Fibroblast of pulmonary artery (primary cell): ENCODE results near the gene TNS1.

Experiments
- DNase-seq: peaks from one replicate; pipeline ENCODE4 v3.0.0-alpha.2; 2010; ENCODE audit warnings: low read depth
- H3K4me3 ChIP-seq: replicated peaks from 2 replicates; pipeline ENCODE4 v1.5.1; 2011; ENCODE audit warnings: low read depth, mild to moderate bottlenecking, control low read depth, low read length, moderate library complexity
- TF ChIP-seq, protein P1 (sequence below): IDR thresholded peaks from 2 replicates; pipeline ENCODE4 v1.5.1; 2011; ENCODE audit warnings: mild to moderate bottlenecking, control low read depth, low read length, inconsistent platforms; ENCODE audit errors: missing control alignments

TNS1 gene

GRCh38 chr2:218024871-218025270 lies 22.1 kb upstream of the TNS1 start:
- TF ChIP-seq, protein P1, sequence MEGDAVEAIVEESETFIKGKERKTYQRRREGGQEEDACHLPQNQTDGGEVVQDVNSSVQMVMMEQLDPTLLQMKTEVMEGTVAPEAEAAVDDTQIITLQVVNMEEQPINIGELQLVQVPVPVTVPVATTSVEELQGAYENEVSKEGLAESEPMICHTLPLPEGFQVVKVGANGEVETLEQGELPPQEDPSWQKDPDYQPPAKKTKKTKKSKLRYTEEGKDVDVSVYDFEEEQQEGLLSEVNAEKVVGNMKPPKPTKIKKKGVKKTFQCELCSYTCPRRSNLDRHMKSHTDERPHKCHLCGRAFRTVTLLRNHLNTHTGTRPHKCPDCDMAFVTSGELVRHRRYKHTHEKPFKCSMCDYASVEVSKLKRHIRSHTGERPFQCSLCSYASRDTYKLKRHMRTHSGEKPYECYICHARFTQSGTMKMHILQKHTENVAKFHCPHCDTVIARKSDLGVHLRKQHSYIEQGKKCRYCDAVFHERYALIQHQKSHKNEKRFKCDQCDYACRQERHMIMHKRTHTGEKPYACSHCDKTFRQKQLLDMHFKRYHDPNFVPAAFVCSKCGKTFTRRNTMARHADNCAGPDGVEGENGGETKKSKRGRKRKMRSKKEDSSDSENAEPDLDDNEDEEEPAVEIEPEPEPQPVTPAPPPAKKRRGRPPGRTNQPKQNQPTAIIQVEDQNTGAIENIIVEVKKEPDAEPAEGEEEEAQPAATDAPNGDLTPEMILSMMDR = no peak
- no peak overlapping the region for H3K4me3 ChIP-seq
- DNase-seq = no peak

GRCh38 chr2:218024336-218024735 lies 21.5 kb upstream of the TNS1 start:
- TF ChIP-seq, protein P1 = no peak
- no peak overlapping the region for H3K4me3 ChIP-seq
- no peak for DNase-seq

DNA sequence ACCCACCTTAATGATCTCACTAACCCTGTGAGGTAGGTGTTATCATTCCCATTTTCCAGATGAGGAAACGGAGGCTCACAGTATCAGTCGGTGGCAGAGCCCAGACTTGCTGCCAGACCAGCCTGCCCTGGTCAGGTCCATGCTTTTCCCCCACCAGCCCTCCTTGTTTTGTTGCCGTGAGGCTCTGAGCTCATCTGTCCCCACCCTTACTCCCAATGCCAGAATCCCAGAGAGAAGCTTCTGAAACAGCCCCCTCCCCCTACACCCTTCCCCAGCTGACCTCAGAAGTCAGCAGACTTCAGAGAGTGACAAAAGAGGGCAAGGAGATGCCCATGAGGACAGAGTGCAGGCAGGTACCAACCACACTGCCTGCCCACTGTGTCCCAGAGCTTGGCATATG lies 20.8 kb upstream of the TNS1 start:
- no peak for DNase-seq
- no peak overlapping the region for H3K4me3 ChIP-seq
- TF ChIP-seq, protein P1 = no peak

GRCh38 chr2:218022851-218023530 lies 20.2 kb upstream of the TNS1 start:
- TF ChIP-seq, protein P1 = no peak
- H3K4me3 ChIP-seq = no peak overlapping the region
- DNase-seq = no peak

- H3K4me3 ChIP-seq = no peak overlapping the region
- TF ChIP-seq, protein P1 = no peak
- no peak for DNase-seq
Measured at GRCh38 chr2:218022131-218022850, 19.5 kb upstream of the TNS1 start.

- TF ChIP-seq, protein P1 = no peak
- H3K4me3 ChIP-seq = no peak overlapping the region
- no peak for DNase-seq
Measured at GRCh38 chr2:218021536-218022071, 18.8 kb upstream of the TNS1 start.
